Breast epithelium (tissue), 3 donors: ENCODE data around the gene AMZ1.

Experiments used
- POLR2AphosphoS5 ChIP-seq, 3 donors: sonication (generic); formaldehyde crosslinking; IDR thresholded peaks; one replicate each; pipeline ENCODE4 v1.6.1; 2017; ENCODE audit warnings: antibody characterized with exemption in 3 of 3
- TF ChIP-seq, protein P1 (sequence below), 3 donors: fragments of 450-650 bp; IDR thresholded peaks; one replicate each; pipeline ENCODE4 v1.5.1; 2016 to 2017; ENCODE audit warnings: antibody characterized with exemption in 3 of 3, mild to moderate bottlenecking in 3 of 3, moderate library complexity in 3 of 3

DNA sequence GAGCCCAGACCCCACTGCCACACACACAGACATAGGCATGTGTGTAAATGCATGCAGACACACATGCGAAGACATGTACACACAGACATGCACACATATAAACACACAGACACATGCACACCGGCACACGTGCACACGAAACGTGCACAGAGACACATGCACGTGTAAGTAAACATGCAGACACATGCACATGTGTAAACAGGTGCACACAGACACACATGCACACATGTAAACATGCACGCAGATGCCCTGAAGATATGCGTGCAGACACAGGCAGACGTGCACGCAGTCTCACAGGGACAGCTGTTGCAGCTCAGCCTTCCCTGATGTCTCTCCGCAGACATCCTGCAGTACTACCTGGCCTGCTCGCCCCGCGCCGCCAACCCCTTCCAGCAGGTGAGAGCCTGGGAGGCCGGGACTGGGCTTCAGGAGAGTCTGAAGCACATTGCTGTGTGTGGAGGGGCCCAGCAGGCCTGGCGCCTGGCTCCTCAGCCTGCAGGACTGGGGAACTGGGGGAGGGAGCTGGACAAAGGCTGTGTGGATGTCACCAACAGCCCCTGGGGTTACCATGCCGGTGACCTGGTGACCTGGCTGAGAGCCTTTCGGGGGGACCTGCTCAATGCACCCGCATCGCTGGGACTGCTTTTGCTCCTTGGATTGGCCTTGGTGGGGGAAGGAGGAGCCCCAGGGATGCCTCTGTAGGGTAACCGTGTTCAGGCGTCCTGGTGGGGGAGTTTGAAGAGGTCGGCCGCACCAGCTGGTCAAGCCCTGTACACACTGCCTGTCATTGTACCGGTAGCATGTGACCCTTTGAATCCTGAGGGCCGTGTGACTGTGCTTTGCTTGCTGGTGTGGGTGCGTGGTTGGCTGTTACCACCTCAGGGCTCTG, 35.9 kb upstream of the AMZ1 start:
- TF ChIP-seq, protein P1, sequence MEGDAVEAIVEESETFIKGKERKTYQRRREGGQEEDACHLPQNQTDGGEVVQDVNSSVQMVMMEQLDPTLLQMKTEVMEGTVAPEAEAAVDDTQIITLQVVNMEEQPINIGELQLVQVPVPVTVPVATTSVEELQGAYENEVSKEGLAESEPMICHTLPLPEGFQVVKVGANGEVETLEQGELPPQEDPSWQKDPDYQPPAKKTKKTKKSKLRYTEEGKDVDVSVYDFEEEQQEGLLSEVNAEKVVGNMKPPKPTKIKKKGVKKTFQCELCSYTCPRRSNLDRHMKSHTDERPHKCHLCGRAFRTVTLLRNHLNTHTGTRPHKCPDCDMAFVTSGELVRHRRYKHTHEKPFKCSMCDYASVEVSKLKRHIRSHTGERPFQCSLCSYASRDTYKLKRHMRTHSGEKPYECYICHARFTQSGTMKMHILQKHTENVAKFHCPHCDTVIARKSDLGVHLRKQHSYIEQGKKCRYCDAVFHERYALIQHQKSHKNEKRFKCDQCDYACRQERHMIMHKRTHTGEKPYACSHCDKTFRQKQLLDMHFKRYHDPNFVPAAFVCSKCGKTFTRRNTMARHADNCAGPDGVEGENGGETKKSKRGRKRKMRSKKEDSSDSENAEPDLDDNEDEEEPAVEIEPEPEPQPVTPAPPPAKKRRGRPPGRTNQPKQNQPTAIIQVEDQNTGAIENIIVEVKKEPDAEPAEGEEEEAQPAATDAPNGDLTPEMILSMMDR (IDR thresholded peaks at IDR 0.05): no peak
- no peak for TF ChIP-seq POLR2AphosphoS5 (IDR thresholded peaks at IDR 0.05)
